GM10266 (cell line): ENCODE measurements around the gene UNC5C.

Source experiments
- DNase-seq: peaks from one replicate; pipeline ENCODE4 v3.0.0; 2012; ENCODE audit errors: extremely low spot score
- CTCF ChIP-seq: IDR thresholded peaks from 2 replicates; pipeline ENCODE4 v1.5.1; 2012; ENCODE audit warnings: mild to moderate bottlenecking, low read depth; ENCODE audit not compliant: control insufficient read depth, insufficient read depth; ENCODE audit errors: missing control alignments

The UNC5C gene

GRCh38 chr4:95217197-95217596, 331.6 kb downstream of the UNC5C start:
- no peak for DNase-seq
- TF ChIP-seq CTCF = no peak

GRCh38 chr4:95216636-95217035, 332.1 kb downstream of the UNC5C start:
- DNase-seq = no peak
- no peak for TF ChIP-seq CTCF

GRCh38 chr4:95215991-95216605, 332.7 kb downstream of the UNC5C start:
- TF ChIP-seq CTCF = no peak
- no peak for DNase-seq

- TF ChIP-seq CTCF = no peak
- DNase-seq = no peak
Measured at GRCh38 chr4:95215043-95215442, 333.7 kb downstream of the UNC5C start.

GRCh38 chr4:95214408-95214807, 334.4 kb downstream of the UNC5C start:
- no peak for TF ChIP-seq CTCF
- no peak for DNase-seq

GRCh38 chr4:95213366-95213765, 335.4 kb downstream of the UNC5C start:
- no peak for TF ChIP-seq CTCF
- DNase-seq = no peak

GRCh38 chr4:95212692-95213091, 336.1 kb downstream of the UNC5C start:
- TF ChIP-seq CTCF = no peak
- DNase-seq = no peak
